Activated naive CD4-positive, alpha-beta T cell treated with Interleukin-2 at 50 U/mL for 16 hours (primary cell): ENCODE data around the gene SPAG9.
"Not testable (repeated sequence)": the region's sequence is repeated elsewhere in the genome, so short reads cannot be mapped to it uniquely, and the experiment has no call there.

Source experiments
- DNase-seq: peaks from one replicate; pipeline ENCODE4 v3.0.0-alpha.2; 2020

The SPAG9 gene

DNA sequence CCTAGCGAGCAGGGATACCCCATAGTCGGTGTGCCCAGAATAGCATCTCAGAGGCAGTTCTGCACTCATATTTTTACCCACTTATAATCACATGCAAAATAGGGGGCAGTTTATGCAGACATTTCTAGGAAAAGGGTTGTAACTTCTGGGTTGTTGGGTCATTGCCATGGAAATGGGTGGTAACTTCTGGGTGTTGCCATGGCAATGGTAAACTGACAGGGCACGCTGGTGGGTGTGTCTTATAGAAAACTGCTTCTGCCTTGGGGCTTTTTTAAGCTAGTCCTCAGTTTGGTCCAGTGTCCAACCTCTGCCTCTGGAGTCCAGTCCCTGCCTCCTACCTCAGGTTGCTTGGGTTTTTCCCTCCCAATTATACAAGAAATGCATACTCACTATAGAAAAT lies 7.4 kb upstream of the SPAG9 start:
- no peak for DNase-seq

GRCh38 chr17:51124640-51125503 lies 4.2 kb upstream of the SPAG9 start:
- DNase-seq = no peak

GRCh38 chr17:51122473-51123115 lies 1.9 kb upstream of the SPAG9 start:
- peak; percentile 9 for DNase-seq

DNA sequence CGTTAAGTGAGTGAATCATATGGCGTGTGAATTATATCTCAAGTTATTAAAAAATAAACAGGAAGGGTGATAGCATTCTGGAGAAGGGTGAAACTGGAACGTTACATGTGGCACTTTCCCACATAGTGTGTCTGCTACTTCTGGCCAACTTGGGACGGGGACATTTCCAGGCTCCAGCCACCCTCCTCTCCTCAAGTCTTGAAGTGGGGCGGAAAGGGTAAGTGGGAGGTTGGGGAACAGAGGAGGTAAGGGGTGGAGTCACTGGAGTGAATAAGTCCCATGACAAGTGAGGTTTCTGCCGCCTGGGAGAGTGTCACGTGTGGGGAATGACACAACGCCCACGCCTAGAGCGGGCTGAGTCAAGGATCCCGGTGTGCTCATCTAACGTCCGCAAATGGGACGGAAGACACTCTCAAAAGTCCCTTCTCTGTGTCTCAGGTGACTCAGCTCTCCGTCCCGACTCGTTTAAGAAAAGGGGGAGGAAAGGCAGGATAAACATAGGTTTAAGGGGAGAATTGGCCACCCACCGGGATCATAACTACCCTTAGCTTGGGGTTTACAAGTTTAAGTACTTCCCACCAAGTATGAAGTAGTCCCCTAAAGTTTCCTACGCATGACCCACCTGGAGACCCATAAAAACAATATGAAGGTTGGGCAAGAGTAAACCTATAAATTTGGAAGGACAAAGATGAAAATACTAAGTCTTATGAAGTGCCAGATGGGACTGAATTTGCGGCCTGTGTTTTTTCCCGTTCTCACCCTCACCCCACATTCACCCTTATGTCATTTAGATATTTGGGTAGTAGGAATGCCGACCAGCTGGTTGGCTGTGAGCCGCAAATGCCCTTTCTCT lies 1.2 kb upstream of the SPAG9 start:
- peak; percentile 89 for DNase-seq

DNA sequence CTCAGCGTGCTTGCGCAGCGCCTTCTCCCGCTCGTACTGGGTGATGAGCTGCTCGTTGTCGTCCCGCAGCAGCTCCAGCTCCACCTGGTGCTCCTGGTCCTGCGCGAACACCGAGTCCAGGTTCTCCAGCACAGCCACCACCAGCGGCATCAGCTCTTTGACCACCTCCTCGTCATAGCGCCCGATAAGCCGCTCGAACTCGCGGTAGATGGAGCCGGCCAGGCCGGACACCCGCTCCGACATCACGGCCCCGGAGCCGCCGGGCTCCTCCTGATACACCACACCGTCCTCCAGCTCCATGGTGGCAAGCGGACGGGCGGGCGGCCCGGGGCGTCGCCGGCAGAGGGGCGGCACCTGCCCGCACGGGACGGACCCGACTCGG lies 320 bp downstream of the SPAG9 start:
- peak; percentile 53 for DNase-seq

- DNase-seq = peak; percentile 41
Measured at GRCh38 chr17:51119415-51120356, 982 bp downstream of the SPAG9 start.

GRCh38 chr17:51118330-51119195 lies 2.1 kb downstream of the SPAG9 start:
- DNase-seq = no peak

DNA sequence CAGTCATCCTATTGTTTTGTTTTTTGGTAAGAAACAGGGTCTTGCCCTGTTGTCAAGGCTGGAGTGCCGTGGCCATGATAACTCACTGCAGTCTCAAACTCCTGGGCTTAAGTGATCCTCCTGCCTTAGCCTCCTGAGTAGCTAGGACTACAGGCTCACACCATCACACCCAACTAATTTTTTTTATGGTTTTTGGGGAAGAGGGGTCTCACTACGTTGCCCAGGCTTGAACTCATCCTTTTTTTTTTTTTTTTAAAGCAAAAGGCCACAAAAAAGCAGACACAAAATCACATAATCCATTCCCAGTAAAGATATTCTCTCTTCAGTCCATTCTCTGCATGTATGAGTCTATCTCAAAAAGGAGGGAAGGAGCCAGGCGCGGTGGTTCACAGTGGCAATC lies 5.5 kb downstream of the SPAG9 start:
- no peak for DNase-seq

DNA sequence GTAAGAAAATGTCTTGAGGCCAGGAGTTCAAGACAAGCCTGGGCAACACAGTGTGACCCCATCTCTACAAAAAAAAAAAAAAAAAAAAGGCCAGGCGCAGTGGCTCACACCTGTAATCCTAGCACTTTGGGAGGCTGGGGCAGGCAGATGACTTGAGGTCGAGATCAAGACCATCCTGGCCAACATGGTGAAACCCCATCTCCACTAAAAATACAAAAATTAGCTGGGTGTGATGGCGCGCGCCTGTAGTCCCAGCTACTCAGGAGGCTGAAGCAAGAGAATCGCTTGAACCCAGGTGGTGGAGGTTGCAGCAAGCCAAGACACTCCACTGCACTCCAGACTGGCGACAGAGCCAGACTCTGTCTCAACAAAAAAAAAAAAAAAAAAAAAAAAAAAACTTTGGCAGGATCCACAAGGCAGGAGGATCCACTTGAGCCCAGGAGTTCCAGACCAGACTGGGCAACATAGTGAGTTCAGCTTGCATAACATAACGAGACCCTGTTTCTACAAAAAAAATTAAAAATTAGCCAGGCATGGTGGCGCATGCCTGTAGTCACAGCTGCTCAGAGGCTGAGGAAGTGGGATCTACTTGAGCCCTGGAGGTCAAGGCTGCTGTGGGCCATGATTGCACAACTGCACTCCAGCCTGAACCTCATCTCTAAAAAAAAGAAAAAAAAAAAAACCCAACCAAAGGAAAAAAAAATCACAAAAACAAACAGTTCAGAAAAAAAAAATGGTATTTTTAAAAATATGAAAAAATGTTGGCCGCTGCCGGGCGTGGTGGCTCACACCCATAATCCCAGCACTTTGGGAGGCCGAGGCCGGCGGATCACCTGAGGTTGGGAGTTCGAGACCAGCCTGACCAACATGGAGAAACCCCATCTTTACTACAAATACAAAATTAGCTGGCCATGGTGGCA lies 8.1 kb downstream of the SPAG9 start:
- not testable (repeated sequence) for DNase-seq

DNA sequence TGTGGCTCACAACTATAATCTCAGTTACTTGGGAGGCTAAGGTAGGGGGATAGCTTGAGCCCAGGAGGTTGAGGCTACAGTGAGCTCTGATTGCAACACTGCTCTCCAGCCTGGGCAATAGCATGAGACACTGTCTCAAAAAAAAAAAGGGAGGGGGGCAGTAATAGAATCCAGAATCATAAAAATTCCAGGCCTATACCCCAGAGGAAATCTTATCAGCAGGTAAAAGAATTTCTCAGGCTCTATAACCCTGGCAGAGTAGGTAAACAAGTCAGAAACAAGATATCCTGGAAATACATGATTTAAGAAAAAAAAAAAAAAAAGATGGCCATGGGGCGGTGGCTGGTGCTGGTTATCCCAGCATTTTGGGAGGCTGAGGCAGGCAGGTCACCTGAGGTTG lies 12.9 kb downstream of the SPAG9 start:
- no peak for DNase-seq

GRCh38 chr17:51103451-51103850 lies 17.2 kb downstream of the SPAG9 start:
- DNase-seq = no peak

DNA sequence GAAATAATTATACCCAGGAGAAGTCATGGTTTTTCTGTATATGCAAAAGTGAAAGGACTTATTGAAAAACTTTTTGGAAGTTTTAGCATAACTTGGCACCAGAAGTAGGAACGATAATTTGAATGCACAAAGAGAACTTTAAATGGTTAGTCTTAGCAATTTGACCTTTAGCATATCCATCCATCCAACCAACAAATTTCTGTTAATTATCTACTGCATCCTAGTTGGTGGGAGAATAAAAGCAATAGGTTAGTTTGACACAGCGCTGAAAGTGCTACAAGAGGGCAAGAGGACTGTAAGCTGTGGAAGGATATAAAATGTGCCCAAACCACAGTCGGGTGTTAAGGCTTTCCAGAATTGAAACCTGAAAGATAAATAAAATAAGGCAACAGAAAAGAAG lies 17.6 kb downstream of the SPAG9 start:
- no peak for DNase-seq

GRCh38 chr17:51097708-51098446 lies 22.8 kb downstream of the SPAG9 start:
- DNase-seq = no peak

GRCh38 chr17:51091635-51092034 lies 29.0 kb downstream of the SPAG9 start:
- no peak for DNase-seq

DNA sequence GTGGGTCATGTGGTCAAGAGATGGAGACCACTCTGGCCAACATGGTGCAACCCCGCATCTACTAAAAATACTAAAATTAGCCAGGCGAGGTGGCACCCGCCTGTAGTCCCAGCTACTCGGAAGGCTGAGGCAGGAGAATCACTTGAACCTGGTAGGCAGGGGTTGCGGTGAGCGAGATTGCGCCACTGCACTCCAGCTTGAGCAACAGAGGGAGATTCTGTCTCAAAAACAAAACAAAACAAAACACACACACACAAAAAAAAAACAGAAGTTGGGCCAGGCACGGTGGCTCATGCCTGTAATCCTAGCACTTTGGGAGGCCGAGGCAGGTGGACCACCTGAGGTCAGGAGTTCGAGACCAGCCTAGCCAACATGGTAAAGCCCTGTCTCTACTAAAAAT lies 31.8 kb downstream of the SPAG9 start:
- not testable (repeated sequence) for DNase-seq

DNA sequence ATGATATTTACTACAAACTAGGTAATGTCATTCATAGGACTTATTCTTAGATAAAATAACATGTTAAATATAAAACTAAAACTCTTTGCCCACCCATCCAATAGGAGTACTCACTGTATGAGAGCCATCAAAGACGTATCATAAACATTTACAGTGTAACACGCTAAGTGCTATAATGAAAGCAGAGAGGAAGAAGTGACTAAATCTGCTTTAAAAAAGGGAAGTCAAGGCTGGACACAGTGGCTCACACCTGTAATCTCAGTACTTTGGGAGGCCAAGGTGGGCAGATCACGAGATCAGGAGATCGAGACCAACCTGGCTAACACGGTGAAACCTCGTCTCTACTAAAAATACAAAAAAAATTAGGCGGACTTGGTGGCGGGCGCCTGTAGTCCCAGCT lies 32.4 kb downstream of the SPAG9 start:
- no peak for DNase-seq

GRCh38 chr17:51087072-51087757 lies 33.5 kb downstream of the SPAG9 start:
- DNase-seq = no peak

DNA sequence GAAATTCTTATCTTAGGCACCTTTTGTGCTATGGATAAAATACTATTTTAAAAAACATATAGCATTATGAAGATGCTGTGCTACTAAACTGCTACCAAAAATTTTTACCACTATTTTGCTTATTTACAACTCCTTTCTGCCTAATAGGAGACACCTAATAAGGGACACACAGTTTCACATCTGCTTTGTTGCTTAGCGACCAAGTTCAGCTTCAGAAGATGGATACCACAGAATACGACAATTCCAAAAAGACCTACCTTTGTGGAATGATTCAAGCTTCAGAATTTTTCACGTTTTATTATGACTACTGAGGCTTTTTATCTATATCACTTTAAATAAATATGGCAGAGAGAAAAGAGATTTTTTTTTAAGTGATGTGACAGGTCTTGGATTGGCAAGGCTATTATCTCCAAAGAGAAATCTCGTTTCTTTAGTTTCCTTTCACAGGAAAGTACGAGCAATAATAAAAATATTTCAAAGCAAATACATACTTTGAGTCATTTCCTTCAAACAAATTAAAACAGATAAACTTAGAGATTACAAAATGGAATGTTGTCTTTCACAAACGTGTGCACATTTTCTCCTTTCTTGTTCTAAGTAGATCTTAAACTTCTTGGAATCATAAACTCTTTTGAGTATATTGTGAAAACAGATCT lies 35.4 kb downstream of the SPAG9 start:
- no peak for DNase-seq
